ENCODE results near the gene APH1B.

DNA sequence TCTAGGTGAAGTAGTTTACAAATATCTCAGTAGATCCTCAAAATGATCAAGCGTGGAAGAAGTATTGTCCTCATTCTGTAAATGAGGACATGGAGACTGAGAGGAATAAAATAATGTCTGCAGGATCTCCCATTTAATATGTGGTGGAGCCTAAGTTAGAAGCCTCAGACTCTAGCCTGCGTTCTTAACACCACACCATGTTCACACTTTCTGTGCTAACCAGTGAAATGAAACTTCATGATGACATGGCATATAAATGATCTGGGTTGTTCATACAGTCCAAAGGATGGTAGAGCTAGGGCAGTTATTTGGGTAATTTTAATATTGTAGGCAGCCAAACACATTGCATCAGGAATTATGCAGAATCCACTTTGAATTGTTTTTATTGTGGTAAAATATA lies 25.1 kb upstream of the APH1B start:
- TF ChIP-seq POLR2AphosphoS5 (IDR thresholded peaks at IDR 0.05) (no peak), POLR2A (IDR thresholded peaks at IDR 0.05) (no peak), EP300 (IDR thresholded peaks at IDR 0.05; ENCODE audit: low read depth) (no peak)

Data from transverse colon (tissue), 3 donors.